CD1c-positive myeloid dendritic cell (primary cell): Measurements from ENCODE around the gene NELL2.
A peak's percentile ranks its signal among the peaks of the same experiment; 100 is the strongest.
"Not testable (repeated sequence)": the region's sequence is repeated elsewhere in the genome, so short reads cannot be mapped to it uniquely, and the experiment has no call there.

Experiments used
- DNase-seq: peaks from one replicate; pipeline ENCODE4 v3.0.0-alpha.2; 2016; ENCODE audit errors: extremely low spot score

NELL2 gene

GRCh38 chr12:44779766-44780165, 96.3 kb downstream of the NELL2 start:
- no peak for DNase-seq

DNA sequence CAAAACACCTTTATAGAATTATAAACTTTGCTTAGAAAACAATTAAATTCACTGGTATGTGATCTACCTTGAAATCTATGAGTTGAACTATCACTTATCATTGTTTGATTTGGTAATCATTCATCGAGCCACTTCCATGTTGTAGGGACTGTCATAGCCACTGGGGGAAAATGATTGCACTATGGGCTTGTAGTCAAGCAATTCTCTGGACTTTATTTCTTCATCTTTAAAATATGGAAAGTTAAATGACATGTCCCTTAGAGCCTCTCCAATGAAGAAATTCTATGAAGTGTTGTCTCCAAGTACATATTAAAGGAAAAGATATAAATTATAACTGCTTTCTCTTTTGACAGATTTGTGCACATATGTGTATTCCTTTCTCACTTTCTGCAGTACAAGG, 97.3 kb downstream of the NELL2 start:
- DNase-seq, result no peak

DNA sequence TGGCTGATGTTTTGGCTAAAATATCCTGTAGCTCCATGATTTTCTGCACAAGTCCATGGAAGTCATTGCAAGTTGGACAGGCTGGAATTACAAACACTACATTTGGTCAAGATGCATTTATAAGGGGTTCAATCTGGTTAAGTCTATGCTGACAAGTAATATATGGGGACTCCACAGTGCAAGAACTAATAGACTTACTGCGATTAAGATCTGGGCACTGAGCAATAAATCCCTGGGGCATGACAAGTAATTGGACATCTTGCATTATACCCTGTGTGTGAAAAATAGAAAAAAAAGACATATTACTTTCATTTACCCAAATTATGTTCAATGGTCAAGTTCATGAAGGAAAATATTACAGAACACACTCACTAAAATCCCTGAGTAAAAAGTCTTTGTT, 99.1 kb downstream of the NELL2 start:
- DNase-seq, result no peak

DNA sequence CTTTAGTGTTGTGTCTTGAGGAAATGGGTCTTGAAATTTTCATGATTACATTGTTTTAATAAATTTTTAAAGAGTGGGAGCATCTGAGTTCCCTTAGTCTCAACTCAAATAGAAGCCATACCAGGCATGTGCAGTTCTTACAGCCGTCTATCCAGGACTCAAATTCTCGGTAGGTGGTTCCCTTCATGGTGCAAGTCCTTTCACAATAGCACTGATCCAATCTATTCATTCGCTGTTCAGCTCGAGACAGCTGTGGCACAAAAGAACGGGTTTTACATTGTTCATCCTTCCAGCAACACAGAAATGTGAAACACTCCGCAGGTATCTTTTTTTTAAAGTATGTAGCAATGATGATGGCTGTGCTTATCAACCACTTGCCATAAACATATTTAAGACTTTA, 100.2 kb downstream of the NELL2 start:
- DNase-seq, result no peak

DNA sequence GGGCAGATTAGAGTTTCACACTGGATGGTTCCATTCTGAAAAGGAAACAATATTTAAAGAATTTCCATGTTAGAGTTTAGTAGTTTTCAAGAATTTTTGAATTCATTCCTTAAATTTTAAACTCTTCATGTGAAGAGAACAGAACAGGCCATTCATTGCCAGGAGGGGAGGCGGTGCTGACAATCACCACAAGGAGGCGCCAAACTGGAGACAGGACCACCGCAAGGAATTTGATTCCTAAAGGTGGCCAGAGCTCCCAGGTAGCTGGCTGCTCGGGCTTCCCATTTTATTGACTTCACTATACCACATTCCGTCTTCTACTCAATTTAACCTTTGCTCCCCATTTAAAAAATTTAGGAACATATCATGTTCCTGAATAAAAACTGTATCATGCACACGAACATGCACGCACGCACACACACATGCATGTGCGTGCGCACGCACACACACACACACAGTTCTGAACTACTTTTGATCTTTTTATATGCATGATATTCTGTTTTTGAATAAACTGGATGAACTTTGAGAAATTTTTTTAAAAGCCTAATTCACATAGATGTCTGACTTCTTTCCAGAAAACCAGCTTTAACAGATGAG, 101.2 kb downstream of the NELL2 start:
- peak; percentile 28 for DNase-seq

- no peak for DNase-seq
Observed at GRCh38 chr12:44771485-44772021, 104.6 kb downstream of the NELL2 start.

GRCh38 chr12:44765796-44766195, 110.3 kb downstream of the NELL2 start:
- DNase-seq, result no peak

DNA sequence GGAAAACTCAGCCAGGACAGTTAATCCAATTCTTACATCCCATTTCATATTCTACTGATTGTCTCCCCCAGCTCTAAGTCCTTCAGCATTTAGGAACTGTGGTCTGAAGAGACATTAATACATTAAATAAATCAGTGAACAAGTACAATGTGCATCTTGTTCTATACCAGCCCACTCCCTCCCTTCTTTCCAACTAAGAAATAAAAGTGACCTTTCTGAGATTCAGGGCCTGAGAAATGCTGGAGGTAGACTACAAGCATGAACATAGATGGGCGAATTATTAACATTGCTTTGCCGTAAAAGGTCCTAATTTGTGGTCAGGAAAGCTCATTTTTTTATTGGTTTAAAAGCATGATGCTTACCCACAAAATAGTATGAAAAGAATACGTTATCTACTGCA, 113.1 kb downstream of the NELL2 start:
- DNase-seq, result no peak

GRCh38 chr12:44759289-44759688, 116.8 kb downstream of the NELL2 start:
- no peak for DNase-seq

DNA sequence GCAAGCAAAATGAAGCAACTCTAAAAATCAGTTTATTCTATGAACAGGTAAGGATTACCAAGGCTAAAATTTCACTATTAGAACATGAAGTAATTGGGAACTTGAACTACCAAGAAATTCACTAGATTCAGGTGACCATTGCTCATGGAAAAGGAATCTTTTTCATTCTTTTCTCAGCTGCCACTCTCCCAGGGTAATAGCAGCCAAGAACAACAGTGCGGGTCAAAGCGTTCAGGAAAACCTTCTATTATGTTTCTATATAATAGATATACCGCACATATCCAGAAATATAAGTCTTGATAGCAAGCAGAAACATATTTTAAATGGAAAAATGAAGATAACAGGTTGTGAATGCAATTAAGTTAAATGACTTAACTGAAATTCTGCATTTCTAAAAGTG, 125.6 kb downstream of the NELL2 start:
- no peak for DNase-seq

- DNase-seq, result no peak
Observed at GRCh38 chr12:44749566-44749965, 126.5 kb downstream of the NELL2 start.

DNA sequence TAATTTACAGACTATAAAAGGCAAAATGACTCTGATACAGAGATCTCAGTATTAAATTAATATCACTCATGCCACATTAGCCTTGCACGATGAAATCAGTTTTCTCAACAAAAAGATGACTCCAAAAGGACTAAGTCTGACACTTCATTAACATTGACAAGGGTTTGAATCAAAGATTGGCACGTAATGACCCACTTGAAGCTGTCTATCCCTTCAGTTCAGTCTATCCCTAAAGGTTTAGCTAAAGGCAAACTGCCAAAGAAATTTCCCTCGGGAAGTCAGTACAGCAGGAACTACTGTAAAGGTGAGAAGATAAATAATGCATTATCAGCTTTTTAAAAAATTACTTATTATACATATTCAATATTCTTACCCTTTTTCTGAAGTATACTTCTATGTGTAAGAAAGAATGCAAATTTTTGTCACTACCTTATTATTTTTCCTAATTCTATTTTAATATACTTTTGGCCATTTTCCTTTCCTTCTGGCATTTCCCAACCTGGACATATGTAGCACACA, 127.1 kb downstream of the NELL2 start:
- DNase-seq, result no peak

GRCh38 chr12:44741292-44741980, 134.7 kb downstream of the NELL2 start:
- DNase-seq, result not testable (repeated sequence)

DNA sequence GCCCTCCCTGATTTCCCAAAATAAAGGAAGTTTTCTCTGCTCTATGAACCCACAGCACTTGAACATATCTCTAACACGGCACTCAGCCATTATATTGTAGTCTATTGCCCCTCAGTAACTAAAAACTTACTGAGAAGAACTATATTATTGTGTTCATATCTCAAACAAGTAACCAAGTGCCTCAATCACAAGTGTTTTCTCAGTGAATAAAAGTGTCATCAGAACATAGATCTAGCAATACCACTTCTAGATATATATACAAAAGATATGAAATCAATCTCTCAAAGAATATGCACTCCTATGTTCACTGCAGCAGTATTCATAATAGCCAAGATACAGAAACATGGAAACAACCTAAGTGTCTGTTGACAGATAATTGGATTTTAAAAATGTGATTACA, 138.1 kb downstream of the NELL2 start:
- no peak for DNase-seq

DNA sequence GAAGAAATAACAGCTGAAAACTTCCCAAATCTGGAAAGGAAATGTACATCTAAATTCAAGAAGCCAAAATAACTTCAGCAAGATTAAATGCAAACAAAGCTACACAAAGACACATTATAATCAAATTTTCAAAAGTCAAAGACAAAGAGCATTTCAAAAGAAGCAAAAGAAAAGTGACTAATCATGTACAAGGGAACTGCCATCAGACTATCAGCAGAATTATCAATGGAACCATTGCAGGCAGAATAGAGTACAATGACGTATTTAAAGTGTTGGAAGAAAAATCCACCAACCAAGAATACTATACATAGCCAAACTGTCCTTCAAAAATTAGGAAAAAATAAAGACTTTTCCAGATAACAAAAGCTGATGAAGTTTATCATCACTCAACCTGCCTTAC, 147.5 kb downstream of the NELL2 start:
- no peak for DNase-seq

GRCh38 chr12:44720265-44720664, 155.8 kb downstream of the NELL2 start:
- no peak for DNase-seq

GRCh38 chr12:44717612-44718011, 158.5 kb downstream of the NELL2 start:
- DNase-seq, result no peak

GRCh38 chr12:44716711-44717110, 159.4 kb downstream of the NELL2 start:
- DNase-seq, result no peak

GRCh38 chr12:44711736-44712135, 164.4 kb downstream of the NELL2 start:
- no peak for DNase-seq

- DNase-seq, result no peak
Observed at GRCh38 chr12:44709166-44709565, 166.9 kb downstream of the NELL2 start.

DNA sequence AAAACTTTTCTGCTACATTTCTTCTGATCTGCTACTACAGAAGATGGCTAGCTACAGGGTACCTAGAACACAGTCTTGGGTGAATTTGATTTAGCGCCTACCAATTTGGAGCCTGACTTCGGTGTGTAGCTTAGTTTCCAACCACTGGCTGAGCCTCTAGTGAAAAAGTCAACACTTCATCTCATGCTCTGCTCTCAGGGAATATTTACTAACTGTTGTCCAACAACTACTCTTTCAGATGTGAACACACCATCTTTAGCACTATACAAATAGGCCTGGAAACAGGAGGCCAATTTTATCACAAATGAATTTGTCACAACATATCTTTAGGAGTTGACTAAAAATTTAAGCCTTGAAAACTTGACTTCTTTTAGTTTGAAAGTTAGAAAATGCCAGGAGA, 167.9 kb downstream of the NELL2 start:
- DNase-seq, result no peak

DNA sequence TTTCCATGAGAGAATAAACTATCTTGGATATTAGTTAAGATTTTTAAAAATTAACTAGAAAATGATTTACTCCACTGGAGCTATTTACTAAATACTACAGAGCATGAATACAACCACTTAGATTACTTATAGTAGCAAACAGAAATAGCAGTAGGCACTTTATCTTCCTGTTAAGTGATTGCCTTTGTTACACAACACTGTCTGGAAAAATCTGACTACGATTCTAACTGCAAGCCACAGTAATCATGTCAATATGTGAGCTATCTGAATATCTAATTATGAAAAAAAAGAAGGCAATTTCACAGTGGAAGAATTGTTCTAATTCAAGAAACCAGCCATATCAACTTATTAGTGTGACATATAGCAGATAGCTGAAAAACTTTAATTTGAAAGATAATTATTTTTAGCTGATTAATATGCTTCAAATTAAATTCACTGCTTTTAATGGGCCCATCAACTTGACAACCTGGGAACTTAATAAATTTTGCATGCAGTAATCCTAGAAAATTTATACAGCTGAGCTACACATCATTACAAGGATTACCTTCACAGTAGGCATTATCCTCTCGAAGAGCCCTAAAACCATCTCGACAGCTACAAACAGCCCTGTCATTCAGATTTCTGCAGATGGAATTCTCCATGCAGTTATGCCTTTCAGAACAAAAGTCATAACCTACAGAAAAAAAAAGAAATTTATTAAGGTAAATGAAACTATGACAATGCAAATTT, 172.8 kb downstream of the NELL2 start:
- no peak for DNase-seq

- no peak for DNase-seq
Observed at GRCh38 chr12:44697511-44697910, 178.6 kb downstream of the NELL2 start.
